OCI-LY3 (cell line): Measurements from ENCODE around the gene MTHFD1L.
"Not testable (repeated sequence)": the region's sequence is repeated elsewhere in the genome, so short reads cannot be mapped to it uniquely, and the experiment has no call there.

Experiments
- H2AFZ ChIP-seq: fragments of 200-600, 300-600 bp; shearing (Covaris generic); 2 replicates; pipeline ENCODE4 v1.6.0; 2014; ENCODE audit warnings: antibody characterized with exemption, low read depth, low read length
- H3K27ac ChIP-seq: fragments of 200-600, 300-600 bp; sonication (generic); 2 replicates; pipeline ENCODE4 v1.5.1; 2014; ENCODE audit warnings: mild to moderate bottlenecking, low read length, moderate library complexity, mixed read lengths
- H3K27me3 ChIP-seq: fragments of 200-600, 300-600 bp; sonication (generic); 2 replicates; pipeline ENCODE4 v1.6.1; 2014; ENCODE audit warnings: low read depth, low read length, mixed read lengths
- H3K36me3 ChIP-seq: fragments of 200-600, 300-600 bp; sonication (generic); replicated peaks from 2 replicates; pipeline ENCODE3; 2014; ENCODE audit warnings: low read depth, low read length, mixed read lengths
- H3K4me1 ChIP-seq: fragments of 300-600, 200-600 bp; sonication (generic); 2 replicates; pipeline ENCODE4 v1.6.1; 2014; ENCODE audit warnings: low read length, mixed read lengths
- H3K4me2 ChIP-seq: fragments of 200-600, 300-600 bp; sonication (generic); 2 replicates; pipeline ENCODE4 v1.6.1; 2014; ENCODE audit warnings: low read length, mixed read lengths
- H3K4me3 ChIP-seq: fragments of 300-600, 200-600 bp; sonication (generic); 2 replicates; pipeline ENCODE4 v1.5.1; 2014; ENCODE audit warnings: antibody characterized with exemption, mild to moderate bottlenecking, low read length, moderate library complexity
- H3K79me2 ChIP-seq: fragments of 300-600, 200-600 bp; shearing (Covaris generic); 2 replicates; pipeline ENCODE4 v1.6.1; 2014; ENCODE audit warnings: mild to moderate bottlenecking, low read length, mixed read lengths
- H3K9ac ChIP-seq: fragments of 300-600, 200-600 bp; shearing (Covaris generic); 2 replicates; pipeline ENCODE4 v1.6.0; 2014; ENCODE audit warnings: mild to moderate bottlenecking, low read length, moderate library complexity
- H3K9me3 ChIP-seq: fragments of 200-600, 300-600 bp; shearing (Covaris generic); 2 replicates; pipeline ENCODE4 v1.6.1; 2014; ENCODE audit warnings: low read length, mixed read lengths; ENCODE audit not compliant: insufficient read depth
- H4K20me1 ChIP-seq: fragments of 200-600, 300-600 bp; sonication (generic); 2 replicates; pipeline ENCODE4 v1.6.1; 2016; ENCODE audit warnings: low read length, mixed read lengths; ENCODE audit not compliant: insufficient read depth
- EZH2phosphoT487 ChIP-seq: fragments of 200-600 bp; shearing (Covaris generic); IDR thresholded peaks from 2 replicates; pipeline ENCODE4 v1.6.1; 2018; ENCODE audit warnings: antibody characterized with exemption, mixed run types, low read depth
- TF ChIP-seq, protein P1 (sequence below): fragments of 200-600, 300-600 bp; sonication (generic); IDR thresholded peaks from 2 replicates; pipeline ENCODE4 v1.5.1; 2014; ENCODE audit warnings: antibody characterized with exemption, low read length, low read depth

MTHFD1L gene

DNA sequence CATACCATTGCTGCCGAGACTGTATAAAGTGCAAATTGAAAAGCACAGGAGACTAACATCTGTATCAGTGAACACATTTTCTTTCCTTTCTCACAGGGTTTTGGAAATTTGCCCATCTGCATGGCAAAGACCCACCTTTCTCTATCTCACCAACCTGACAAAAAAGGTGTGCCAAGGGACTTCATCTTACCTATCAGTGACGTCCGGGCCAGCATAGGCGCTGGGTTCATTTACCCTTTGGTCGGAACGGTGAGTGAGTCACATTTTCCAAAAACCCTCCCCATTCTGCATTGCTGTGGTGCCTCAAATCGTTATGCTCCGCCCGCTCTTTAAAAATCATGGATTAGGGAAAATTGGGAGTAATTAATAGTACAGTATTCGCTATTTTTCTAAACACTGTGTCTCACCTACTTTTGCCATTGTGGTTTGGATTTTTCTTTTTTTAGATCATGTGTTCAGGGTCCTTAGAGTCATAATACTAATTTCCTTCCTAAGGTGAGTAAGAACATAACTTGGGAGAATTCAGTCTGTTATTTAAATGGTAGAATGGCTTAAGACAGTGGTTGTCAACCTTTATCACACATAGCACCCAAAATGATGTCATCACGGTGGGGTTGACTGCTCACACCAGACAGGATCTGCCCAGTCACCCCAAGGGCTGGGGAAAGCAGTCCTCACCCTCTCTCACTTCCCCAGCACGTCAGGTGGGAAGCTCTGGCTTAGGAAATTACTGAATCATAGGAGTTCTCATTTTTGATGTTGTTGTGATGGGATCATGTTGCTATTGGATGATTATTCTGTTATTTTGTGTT lies 171.6 kb downstream of the MTHFD1L start:
- no peaks in the 10 kb centered on the region for H3K79me2 ChIP-seq
- H2AFZ ChIP-seq: no peak overlapping the region
- H3K36me3 ChIP-seq: no peaks in the 10 kb centered on the region
- H3K27me3 ChIP-seq: no peaks in the 10 kb centered on the region
- no peaks in the 10 kb centered on the region for H3K9me3 ChIP-seq
- no peak overlapping the region for H3K4me3 ChIP-seq
- TF ChIP-seq, protein P1, sequence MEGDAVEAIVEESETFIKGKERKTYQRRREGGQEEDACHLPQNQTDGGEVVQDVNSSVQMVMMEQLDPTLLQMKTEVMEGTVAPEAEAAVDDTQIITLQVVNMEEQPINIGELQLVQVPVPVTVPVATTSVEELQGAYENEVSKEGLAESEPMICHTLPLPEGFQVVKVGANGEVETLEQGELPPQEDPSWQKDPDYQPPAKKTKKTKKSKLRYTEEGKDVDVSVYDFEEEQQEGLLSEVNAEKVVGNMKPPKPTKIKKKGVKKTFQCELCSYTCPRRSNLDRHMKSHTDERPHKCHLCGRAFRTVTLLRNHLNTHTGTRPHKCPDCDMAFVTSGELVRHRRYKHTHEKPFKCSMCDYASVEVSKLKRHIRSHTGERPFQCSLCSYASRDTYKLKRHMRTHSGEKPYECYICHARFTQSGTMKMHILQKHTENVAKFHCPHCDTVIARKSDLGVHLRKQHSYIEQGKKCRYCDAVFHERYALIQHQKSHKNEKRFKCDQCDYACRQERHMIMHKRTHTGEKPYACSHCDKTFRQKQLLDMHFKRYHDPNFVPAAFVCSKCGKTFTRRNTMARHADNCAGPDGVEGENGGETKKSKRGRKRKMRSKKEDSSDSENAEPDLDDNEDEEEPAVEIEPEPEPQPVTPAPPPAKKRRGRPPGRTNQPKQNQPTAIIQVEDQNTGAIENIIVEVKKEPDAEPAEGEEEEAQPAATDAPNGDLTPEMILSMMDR: no peak
- no peak for TF ChIP-seq EZH2phosphoT487
- H3K9ac ChIP-seq: no peak overlapping the region
- no peak overlapping the region for H3K27ac ChIP-seq
- no peaks in the 10 kb centered on the region for H4K20me1 ChIP-seq
- no peaks in the 10 kb centered on the region for H3K4me1 ChIP-seq
- H3K4me2 ChIP-seq: no peak overlapping the region

DNA sequence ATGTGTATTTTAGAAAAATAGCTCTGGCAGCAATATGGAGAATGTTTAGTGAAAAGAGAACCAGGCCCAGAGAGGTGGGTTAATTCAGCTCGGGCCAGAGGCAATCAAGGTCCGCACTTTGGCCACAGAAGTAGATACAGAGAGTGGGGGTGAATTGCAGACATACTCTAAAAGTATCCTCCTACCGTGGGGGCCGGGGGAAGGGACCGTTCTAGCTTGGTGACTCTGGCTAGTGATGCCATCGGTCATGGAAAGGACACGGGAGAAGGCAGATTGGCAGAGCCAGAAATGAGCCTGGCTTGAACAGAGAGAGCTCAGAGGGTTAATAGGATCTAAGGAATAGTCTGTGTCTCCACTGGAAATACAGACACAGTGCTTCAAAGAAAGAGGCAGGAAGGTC lies 173.1 kb downstream of the MTHFD1L start:
- no peaks in the 10 kb centered on the region for H3K27me3 ChIP-seq
- H4K20me1 ChIP-seq: no peaks in the 10 kb centered on the region
- no peak overlapping the region for H2AFZ ChIP-seq
- no peaks in the 10 kb centered on the region for H3K9me3 ChIP-seq
- no peak overlapping the region for H3K4me3 ChIP-seq
- H3K27ac ChIP-seq: no peak overlapping the region
- no peak for TF ChIP-seq EZH2phosphoT487
- TF ChIP-seq, protein P1: no peak
- H3K79me2 ChIP-seq: no peaks in the 10 kb centered on the region
- no peak overlapping the region for H3K9ac ChIP-seq
- H3K36me3 ChIP-seq: no peaks in the 10 kb centered on the region
- H3K4me2 ChIP-seq: no peak overlapping the region
- H3K4me1 ChIP-seq: no peaks in the 10 kb centered on the region

DNA sequence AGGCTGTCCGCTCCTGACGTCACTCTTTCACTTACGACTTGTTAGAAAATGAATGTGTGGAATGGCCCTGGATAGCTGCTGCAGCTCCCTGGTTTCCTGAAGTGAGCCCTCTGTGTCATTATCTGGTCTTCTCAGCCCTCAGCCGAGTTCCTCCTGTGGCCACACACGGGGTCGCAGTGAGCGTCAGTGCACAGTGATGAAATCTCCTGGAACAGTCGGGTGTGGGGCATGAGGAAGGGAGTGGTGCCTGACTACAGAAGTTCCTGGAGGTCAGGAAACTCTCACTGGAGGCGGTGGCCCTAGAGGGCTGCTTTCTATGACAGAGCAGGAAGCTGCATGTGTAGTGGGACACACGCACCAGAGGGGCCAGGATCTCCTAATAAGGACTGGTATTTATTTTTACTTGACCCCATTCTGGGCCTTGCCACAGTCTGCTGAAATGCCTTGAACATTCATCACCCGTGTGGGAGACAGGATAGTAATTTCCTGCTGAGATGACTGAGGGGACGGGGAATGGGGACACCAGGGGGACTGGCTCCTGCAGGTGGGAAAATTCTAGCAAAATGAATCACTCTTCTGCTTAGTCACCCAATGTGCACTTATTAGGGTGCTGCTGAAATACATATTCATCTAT lies 175.5 kb downstream of the MTHFD1L start:
- not testable (repeated sequence) for H3K4me3 ChIP-seq, H3K4me1 ChIP-seq, H3K9me3 ChIP-seq, H2AFZ ChIP-seq, H3K4me2 ChIP-seq, H4K20me1 ChIP-seq, H3K9ac ChIP-seq, H3K27me3 ChIP-seq, H3K79me2 ChIP-seq, H3K27ac ChIP-seq, H3K36me3 ChIP-seq

DNA sequence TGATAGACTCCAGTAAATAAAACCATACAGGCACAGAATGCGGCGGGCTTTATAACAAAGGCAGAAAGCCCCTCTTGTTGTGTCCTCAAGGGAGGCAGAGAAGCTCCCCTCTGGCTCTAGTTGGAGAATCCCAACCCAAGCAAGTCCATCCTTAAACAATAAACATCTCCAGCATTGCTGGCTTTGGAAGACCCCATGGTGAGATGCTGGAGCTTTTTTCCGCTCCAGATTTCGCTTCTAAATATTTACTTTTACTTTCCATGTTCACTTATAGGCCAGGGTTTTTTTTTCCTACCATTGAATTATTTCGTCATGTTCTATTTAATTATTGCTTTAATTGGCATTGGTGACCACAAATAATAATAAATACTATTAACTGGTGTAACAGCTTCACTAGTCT lies 176.2 kb downstream of the MTHFD1L start:
- no peak overlapping the region for H2AFZ ChIP-seq
- H3K9ac ChIP-seq: no peak overlapping the region
- H3K27me3 ChIP-seq: no peaks in the 10 kb centered on the region
- no peaks in the 10 kb centered on the region for H4K20me1 ChIP-seq
- no peak overlapping the region for H3K27ac ChIP-seq
- no peaks in the 10 kb centered on the region for H3K36me3 ChIP-seq
- no peaks in the 10 kb centered on the region for H3K4me1 ChIP-seq
- H3K4me2 ChIP-seq: no peak overlapping the region
- TF ChIP-seq, protein P1: no peak
- no peak for TF ChIP-seq EZH2phosphoT487
- H3K9me3 ChIP-seq: no peaks in the 10 kb centered on the region
- H3K79me2 ChIP-seq: no peaks in the 10 kb centered on the region
- H3K4me3 ChIP-seq: no peak overlapping the region

DNA sequence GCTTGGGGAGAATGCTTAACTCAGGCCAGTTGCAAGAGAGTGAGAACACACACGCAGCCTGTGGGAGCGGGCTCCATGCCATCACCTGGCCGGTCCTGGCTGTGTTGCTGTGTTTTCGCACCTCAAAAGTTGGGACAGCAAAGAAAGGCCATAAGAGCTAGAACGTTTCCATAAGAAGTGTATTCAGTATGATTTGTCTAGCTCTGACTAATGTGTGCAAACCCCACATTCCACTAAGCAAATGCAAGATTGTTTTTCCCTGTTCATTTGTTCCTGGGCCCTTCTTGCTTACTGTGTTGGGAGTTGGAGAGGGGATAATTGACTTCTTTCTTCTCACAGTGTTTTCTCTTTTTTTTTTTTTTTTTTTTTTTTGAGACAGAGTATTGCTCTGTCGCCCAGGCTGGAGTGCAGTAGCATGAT lies 177.4 kb downstream of the MTHFD1L start:
- H3K4me2 ChIP-seq, H4K20me1 ChIP-seq, H3K27me3 ChIP-seq, H3K9ac ChIP-seq, H3K9me3 ChIP-seq, H3K4me3 ChIP-seq, H3K4me1 ChIP-seq, H3K36me3 ChIP-seq, H2AFZ ChIP-seq, H3K79me2 ChIP-seq, H3K27ac ChIP-seq: not testable (repeated sequence)
